OCI-LY7 (cell line): ENCODE measurements around the gene MDGA2. TPM values are rescaled to one million over a fixed set of nuclear protein-coding genes. Genes with fewer than 3 reads are reported as not detected.

Experiments used
- BruUV-seq: library from RNA; stranded (reverse); fragments of 400-500 nt; replicated peaks from 2 replicates; lab custom pipeline; 2021; lab: Mats Ljungman, UMichigan
- CTCF ChIA-PET: fragments of 300-600 bp; sonication (Branson Sonifier 250); formaldehyde crosslinking; loops from one replicate; lab custom pipeline; 2022; ENCODE audit warnings: antibody characterized with exemption; ENCODE audit not compliant: unreplicated experiment; lab: Charles Lee
- POLR2A ChIA-PET: fragments of 300-600 bp; sonication (Branson Sonifier 250); formaldehyde crosslinking; loops from one replicate; lab custom pipeline; 2022; ENCODE audit warnings: antibody characterized with exemption; lab: Charles Lee
- DNase-seq: peaks from one replicate; pipeline ENCODE4 v3.0.0-alpha.2; 2015; ENCODE audit warnings: low spot score
- H2AFZ ChIP-seq: fragments of 200-600 bp; sonication (generic), shearing (Covaris generic); 2 replicates; pipeline ENCODE4 v1.6.1; 2014; ENCODE audit warnings: mild to moderate bottlenecking, antibody characterized with exemption, low read length, moderate library complexity
- H3K27ac ChIP-seq: fragments of 200-600 bp; sonication (generic); 2 replicates; pipeline ENCODE4 v1.5.1; 2014; ENCODE audit warnings: mixed run types, low read depth, mild to moderate bottlenecking, moderate library complexity, low read length, inconsistent platforms; ENCODE audit not compliant: poor library complexity, severe bottlenecking
- H3K36me3 ChIP-seq: fragments of 200-600 bp; sonication (generic); 2 replicates; pipeline ENCODE4 v1.6.1; 2014; ENCODE audit warnings: mild to moderate bottlenecking, antibody characterized with exemption, low read length, moderate library complexity, mixed read lengths; ENCODE audit not compliant: insufficient read depth
- H3K4me1 ChIP-seq: fragments of 200-600 bp; sonication (generic); 2 replicates; pipeline ENCODE4 v1.5.1; 2014; ENCODE audit warnings: mild to moderate bottlenecking, low read length; ENCODE audit not compliant: insufficient read depth, poor library complexity, severe bottlenecking
- H3K4me2 ChIP-seq: fragments of 200-600 bp; sonication (generic); 2 replicates; pipeline ENCODE4 v1.6.1; 2014; ENCODE audit warnings: mild to moderate bottlenecking, low read length
- H3K4me3 ChIP-seq: fragments of 200-600 bp; sonication (generic); 2 replicates; pipeline ENCODE4 v1.5.1; 2014; ENCODE audit warnings: mild to moderate bottlenecking, low read depth, low read length; ENCODE audit not compliant: poor library complexity, severe bottlenecking
- H3K79me2 ChIP-seq: fragments of 200-600 bp; sonication (generic); 2 replicates; pipeline ENCODE4 v1.6.1; 2016; ENCODE audit warnings: low read depth, mild to moderate bottlenecking, low read length, moderate library complexity, mixed read lengths; ENCODE audit not compliant: insufficient read depth
- H3K9me2 ChIP-seq: fragments of 200-600 bp; sonication (generic); 2 replicates; pipeline ENCODE4 v1.6.1; 2016; ENCODE audit warnings: mild to moderate bottlenecking, low read length, mixed read lengths; ENCODE audit not compliant: insufficient read depth
- H3K9me3 ChIP-seq: fragments of 200-600 bp; sonication (generic); 2 replicates; pipeline ENCODE4 v1.6.1; 2014; ENCODE audit warnings: mild to moderate bottlenecking, mixed run types, low read length, mixed read lengths
- H4K20me1 ChIP-seq: fragments of 200-600 bp; sonication (generic); 2 replicates; pipeline ENCODE4 v1.6.1; 2014; ENCODE audit warnings: mild to moderate bottlenecking, antibody characterized with exemption, low read length, moderate library complexity, mixed read lengths; ENCODE audit not compliant: insufficient read depth
- CTCF ChIP-seq: fragments of 200-600 bp; sonication (generic); conservative IDR thresholded peaks from 2 replicates; pipeline ENCODE4 v1.5.1; 2014; ENCODE audit warnings: mild to moderate bottlenecking, antibody characterized with exemption, low read length, moderate library complexity, mixed read lengths
- EZH2phosphoT487 ChIP-seq: fragments of 200-600 bp; sonication (generic); IDR thresholded peaks from 2 replicates; pipeline ENCODE4 v1.6.1; 2018; ENCODE audit warnings: low read depth, borderline replicate concordance, mild to moderate bottlenecking, mixed run types, antibody characterized with exemption, low read length, moderate library complexity, mixed read lengths
- intact Hi-C: fragments of 100-400 bp; cut with micrococcal nuclease; formaldehyde crosslinking; loops from one replicate; pipeline ENCODE4 v1.10.0; 2022; ENCODE audit not compliant: unreplicated experiment
- total RNA-seq, 2 experiments: library from RNA; depleted of rRNA in 1 of 2; stranded (reverse); fragments of >200 nt in 1 of 2; shearing (Covaris generic) in 1 of 2; gene quantifications; 2 replicates each; pipeline ENCODE4 v1.2.3, GENCODE V29; 2014 to 2022

Gene MDGA2
- total RNA-seq, 2 experiments from 2014 or later: not detected

- CTCF ChIA-PET: no interaction called here
- intact Hi-C loops: no loop called here
- DNase-seq: no peak
Measured at GRCh38 chr14:47660158-47660557, 15.2 kb downstream of the MDGA2 start.

GRCh38 chr14:47658041-47658440 is 17.4 kb downstream of the MDGA2 start:
- ChIA-PET CTCF (no interaction called here), POLR2A (interaction anchor here (0.5 kb wide), 1 partner anchor 17 kb away, joined by 3 read pairs; no protein-coding TSS in a partner anchor)
- no peaks in the 10 kb centered on the region for H4K20me1 ChIP-seq
- no peak for TF ChIP-seq EZH2phosphoT487
- BruUV-seq: no TSS peak
- no peak for DNase-seq
- no peaks in the 10 kb centered on the region for H3K9me3 ChIP-seq
- H3K4me3 ChIP-seq: no peak overlapping the region
- H3K9me2 ChIP-seq: no peaks in the 10 kb centered on the region
- H3K27ac ChIP-seq: no peak overlapping the region
- H3K4me1 ChIP-seq: no peaks in the 10 kb centered on the region
- no peaks in the 10 kb centered on the region for H3K79me2 ChIP-seq
- H2AFZ ChIP-seq: no peak overlapping the region
- no peak overlapping the region for H3K4me2 ChIP-seq
- intact Hi-C loops: no loop called here
- no peaks in the 10 kb centered on the region for H3K36me3 ChIP-seq

More at GRCh38 chr14:47660158-47660557, 15.2 kb downstream of the MDGA2 start:
- Histone ChIP-seq H4K20me1 (no peaks in the 10 kb centered on the region), H3K36me3 (no peaks in the 10 kb centered on the region), H2AFZ (no peak overlapping the region), H3K4me2 (no peak overlapping the region), H3K4me1 (no peaks in the 10 kb centered on the region), H3K4me3 (no peak overlapping the region), H3K9me2 (no peaks in the 10 kb centered on the region), H3K27ac (no peak overlapping the region), H3K79me2 (no peaks in the 10 kb centered on the region), H3K9me3 (no peaks in the 10 kb centered on the region)
- POLR2A ChIA-PET: interaction anchor here (1.2 kb wide), 1 partner anchor 13 kb away, joined by 4 read pairs; no protein-coding TSS in a partner anchor
- TF ChIP-seq EZH2phosphoT487 (no peak), CTCF (no peak)
- BruUV-seq: no TSS peak

GRCh38 chr14:47657143-47657542 is 18.3 kb downstream of the MDGA2 start:
- no peak overlapping the region for H3K4me2 ChIP-seq
- no peak overlapping the region for H3K27ac ChIP-seq
- no peaks in the 10 kb centered on the region for H3K36me3 ChIP-seq
- intact Hi-C loops: no loop called here
- H3K79me2 ChIP-seq: no peaks in the 10 kb centered on the region
- H3K9me2 ChIP-seq: no peaks in the 10 kb centered on the region
- no TSS peak for BruUV-seq
- no peak overlapping the region for H3K4me3 ChIP-seq
- CTCF ChIA-PET: no interaction called here
- TF ChIP-seq CTCF: no peak
- TF ChIP-seq EZH2phosphoT487: no peak
- DNase-seq: no peak
- no peaks in the 10 kb centered on the region for H3K9me3 ChIP-seq
- H3K4me1 ChIP-seq: no peaks in the 10 kb centered on the region
- no peak overlapping the region for H2AFZ ChIP-seq
- H4K20me1 ChIP-seq: no peaks in the 10 kb centered on the region
- POLR2A ChIA-PET: no interaction called here
